NCI-H2196 treated with DMSO at 0.1 percent for 48 hours (cell line): ENCODE measurements around the gene EPB42.
"Not testable (repeated sequence)": the region's sequence is repeated elsewhere in the genome, so short reads cannot be mapped to it uniquely, and the experiment has no call there.

ENCODE experiments used
- DNase-seq: peaks from one replicate; lab custom pipeline; 2025; ENCODE audit not compliant: unreplicated experiment; lab: John Stamatoyannopoulos, UW

EPB42 gene

GRCh38 chr15:43187544-43188155 lies 33.2 kb downstream of the EPB42 start:
- DNase-seq = no peak

GRCh38 chr15:43186003-43186353 lies 34.8 kb downstream of the EPB42 start:
- DNase-seq = no peak

GRCh38 chr15:43185157-43186002 lies 35.4 kb downstream of the EPB42 start, which contains the start of gene CCNDBP1:
Gene CCNDBP1 (plus strand): TSS chr15:43185403. CDS start chr15:43185499, 96 bp downstream.
- DNase-seq = peak; percentile 64

GRCh38 chr15:43184407-43185124 lies 36.3 kb downstream of the EPB42 start:
- no peak for DNase-seq

- no peak for DNase-seq
These were observed 37.5 kb downstream of the EPB42 start for GRCh38 chr15:43183270-43183669.

GRCh38 chr15:43177147-43177546 lies 43.7 kb downstream of the EPB42 start:
- not testable (repeated sequence) for DNase-seq

GRCh38 chr15:43175656-43176309 lies 45.0 kb downstream of the EPB42 start:
- not testable (repeated sequence) for DNase-seq

- DNase-seq = no peak
These were observed 50.9 kb downstream of the EPB42 start for GRCh38 chr15:43169888-43170287.

- DNase-seq = peak; percentile 55
These were observed 52.4 kb downstream of the EPB42 start for GRCh38 chr15:43168192-43169107.

GRCh38 chr15:43167261-43167660 lies 53.6 kb downstream of the EPB42 start:
- DNase-seq = not testable (repeated sequence)

GRCh38 chr15:43165801-43166325 lies 55.0 kb downstream of the EPB42 start:
- no peak for DNase-seq

GRCh38 chr15:43153269-43153668 lies 67.5 kb downstream of the EPB42 start:
- DNase-seq = no peak

GRCh38 chr15:43151688-43152087 lies 69.1 kb downstream of the EPB42 start:
- no peak for DNase-seq

- DNase-seq = no peak
These were observed 70.5 kb downstream of the EPB42 start for GRCh38 chr15:43150191-43150929.
